HG02973 (cell line): ENCODE data around the gene TNFRSF25.
"Not testable (repeated sequence)": the region's sequence is repeated elsewhere in the genome, so short reads cannot be mapped to it uniquely, and the experiment has no call there.

Source experiments
- ATAC-seq: cut with Tn5 transposase; IDR thresholded peaks from one replicate; pipeline ENCODE4 v1.9.1; 2021; ENCODE audit warnings: moderate library complexity; ENCODE audit not compliant: unreplicated experiment

TNFRSF25 gene

GRCh38 chr1:6470132-6471085 is 4.4 kb upstream of the TNFRSF25 start:
- no peak for ATAC-seq

- ATAC-seq, result no peak
These were observed 2.9 kb upstream of the TNFRSF25 start for GRCh38 chr1:6468729-6469461.

GRCh38 chr1:6467744-6468688 is 2.0 kb upstream of the TNFRSF25 start:
- ATAC-seq, result no peak

GRCh38 chr1:6467224-6467623 is 1.3 kb upstream of the TNFRSF25 start:
- ATAC-seq, result no peak

- no peak for ATAC-seq
These were observed 778 bp upstream of the TNFRSF25 start for GRCh38 chr1:6466751-6467150.

GRCh38 chr1:6465461-6466005 is 440 bp downstream of the TNFRSF25 start:
- ATAC-seq, result no peak

DNA sequence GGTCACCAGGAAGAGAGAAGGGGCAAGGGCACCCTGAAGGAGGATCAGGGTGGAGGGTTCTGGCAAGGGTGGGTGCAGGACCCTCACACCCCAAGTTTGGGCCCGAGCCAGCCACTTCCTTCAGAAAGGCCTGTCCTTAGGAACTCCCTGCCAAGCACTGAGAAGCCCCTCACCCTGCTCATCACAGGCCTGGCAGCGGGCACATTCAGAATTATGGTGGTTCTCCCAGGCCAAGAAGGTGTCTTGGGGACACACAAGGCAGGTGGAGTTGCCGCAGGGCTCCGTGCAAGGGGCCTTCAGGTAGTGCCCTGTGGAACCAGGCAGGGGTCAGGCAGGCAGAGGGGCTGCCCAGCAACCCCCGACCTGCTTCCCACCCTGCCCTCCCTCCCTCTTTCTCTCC is 1.1 kb downstream of the TNFRSF25 start:
- ATAC-seq, result no peak

DNA sequence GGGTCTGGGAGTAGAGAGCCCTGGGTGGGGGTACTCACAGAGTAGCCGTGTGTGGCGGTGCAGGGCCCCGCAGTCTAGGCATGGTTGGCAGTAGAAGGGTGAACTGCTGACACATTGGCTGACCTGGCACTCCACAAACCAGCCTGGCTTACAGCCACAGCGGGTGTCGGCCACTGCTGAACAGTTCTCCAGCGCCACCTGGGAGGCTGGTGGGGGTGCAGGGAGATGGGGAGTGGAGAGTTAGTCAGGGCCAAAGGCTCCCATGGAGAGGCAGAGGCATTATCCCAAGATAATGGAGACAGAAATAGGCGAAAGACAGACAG is 1.5 kb downstream of the TNFRSF25 start:
- ATAC-seq, result no peak

- no peak for ATAC-seq
These were observed 2.9 kb downstream of the TNFRSF25 start for GRCh38 chr1:6463120-6463412.

GRCh38 chr1:6462412-6463119 is 3.4 kb downstream of the TNFRSF25 start:
- ATAC-seq, result no peak

GRCh38 chr1:6461538-6462411 is 4.2 kb downstream of the TNFRSF25 start:
- no peak for ATAC-seq

GRCh38 chr1:6461051-6461530 is 4.9 kb downstream of the TNFRSF25 start:
- no peak for ATAC-seq

DNA sequence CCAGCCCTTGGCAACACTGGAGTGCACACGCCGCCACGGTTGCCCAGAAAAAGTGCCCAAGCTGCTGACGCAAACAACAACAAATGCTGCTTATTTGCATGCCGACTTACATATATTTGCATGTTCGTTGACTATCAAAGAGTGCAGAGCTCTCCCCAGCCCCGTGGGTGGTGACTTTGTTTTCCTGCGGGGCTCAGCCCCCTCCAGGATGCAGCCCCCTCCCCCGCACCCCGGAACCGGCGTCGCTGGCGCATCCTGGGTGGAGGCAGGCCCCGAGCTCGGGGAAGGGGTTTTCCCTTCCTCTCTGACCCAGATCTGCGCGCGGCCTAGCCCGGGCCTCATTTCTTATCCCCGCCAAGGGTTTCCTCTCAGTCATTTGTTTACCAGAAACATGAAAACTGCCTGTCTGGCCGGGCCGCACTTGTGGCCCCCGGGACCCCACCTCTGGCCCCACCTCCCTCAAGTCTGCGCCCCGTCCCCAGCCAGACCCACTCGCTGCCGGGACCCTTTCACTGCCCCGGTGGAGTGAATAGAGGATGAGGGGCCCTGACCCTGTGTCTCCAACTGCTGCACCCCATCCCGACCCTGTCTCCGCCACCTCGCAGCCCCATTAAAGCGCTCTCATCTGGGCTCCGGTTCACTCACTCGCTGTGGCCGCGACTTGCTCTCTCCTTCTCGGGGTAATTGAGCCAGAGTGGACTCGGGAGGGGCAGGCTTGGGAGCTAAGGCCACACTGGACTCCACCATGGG is 5.5 kb downstream of the TNFRSF25 start:
- ATAC-seq, result no peak

- ATAC-seq, result no peak
These were observed 6.1 kb downstream of the TNFRSF25 start for GRCh38 chr1:6459850-6460265.

DNA sequence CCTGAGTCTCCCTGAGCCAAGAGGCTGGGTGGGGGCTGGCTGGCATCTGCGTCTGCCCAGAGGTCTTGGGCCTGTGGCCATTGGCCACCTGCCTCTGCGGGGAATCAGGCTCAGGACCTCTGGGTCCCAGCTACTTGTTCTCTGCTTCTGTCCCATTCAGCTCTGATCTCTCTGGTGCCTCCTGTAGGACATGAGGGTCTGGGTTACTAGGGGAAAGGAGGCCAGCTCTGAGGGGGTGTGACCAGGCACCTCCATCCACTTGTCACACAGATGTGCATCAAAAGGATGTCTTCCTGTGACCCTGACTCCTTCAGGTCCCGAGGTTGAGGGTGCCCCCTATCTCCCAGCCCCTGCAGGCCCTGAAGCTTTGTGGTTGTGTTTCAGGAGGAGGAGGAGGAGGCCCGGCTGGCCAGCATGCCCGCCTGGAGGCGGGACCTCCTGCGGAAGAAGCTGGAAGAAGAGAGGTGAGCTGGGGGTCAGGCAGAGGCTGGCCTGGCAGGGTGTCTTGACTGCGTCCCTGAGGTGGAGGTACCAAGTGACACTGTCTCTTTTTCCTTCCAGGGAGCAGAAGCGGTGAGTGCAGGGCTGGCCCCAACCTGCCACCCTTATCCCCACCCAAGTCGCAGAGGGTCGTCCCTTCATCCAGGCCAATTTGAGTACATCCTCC is 9.0 kb downstream of the TNFRSF25 start:
- no peak for ATAC-seq

GRCh38 chr1:6455752-6456520 is 10.0 kb downstream of the TNFRSF25 start:
- ATAC-seq, result not testable (repeated sequence)
